ENCODE measurements around the gene WAC. TPM values are rescaled to one million over a fixed set of nuclear protein-coding genes. Genes with fewer than 3 reads are reported as not detected.

The WAC gene
- total and polyA plus RNA-seq, 7 donors: 39.1 to 180 (median 132) TPM

DNA sequence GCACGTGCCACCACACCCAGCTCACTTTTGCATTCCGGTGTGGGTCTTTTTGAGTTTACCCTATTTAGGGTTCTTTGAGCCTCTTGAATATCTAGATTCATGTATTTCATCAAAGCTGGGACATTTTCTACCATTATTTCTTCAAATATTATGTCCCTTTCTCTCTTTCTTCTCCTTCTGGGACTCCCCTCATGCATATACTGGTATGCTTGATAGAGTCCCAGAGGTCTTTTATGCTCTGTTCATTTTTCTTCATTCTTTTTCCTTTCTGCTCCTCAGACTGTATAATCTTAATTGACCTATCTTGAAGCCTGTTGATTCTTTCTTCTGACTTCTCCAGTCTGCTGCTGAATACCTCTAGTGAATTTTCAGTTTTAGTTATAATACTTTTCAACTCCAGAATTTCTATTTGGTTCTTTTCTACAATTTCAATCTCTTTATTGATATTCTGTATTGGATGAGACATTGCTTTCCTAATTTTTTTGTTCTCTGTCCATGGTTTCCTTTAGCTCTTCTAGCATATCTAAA lies 9.1 kb upstream of the WAC start:
- H3K27me3 ChIP-seq: no peaks in the 10 kb centered on the region
- H3K27ac ChIP-seq: no peak overlapping the region
- H3K4me3 ChIP-seq: no peak overlapping the region
- TF ChIP-seq, protein P1, sequence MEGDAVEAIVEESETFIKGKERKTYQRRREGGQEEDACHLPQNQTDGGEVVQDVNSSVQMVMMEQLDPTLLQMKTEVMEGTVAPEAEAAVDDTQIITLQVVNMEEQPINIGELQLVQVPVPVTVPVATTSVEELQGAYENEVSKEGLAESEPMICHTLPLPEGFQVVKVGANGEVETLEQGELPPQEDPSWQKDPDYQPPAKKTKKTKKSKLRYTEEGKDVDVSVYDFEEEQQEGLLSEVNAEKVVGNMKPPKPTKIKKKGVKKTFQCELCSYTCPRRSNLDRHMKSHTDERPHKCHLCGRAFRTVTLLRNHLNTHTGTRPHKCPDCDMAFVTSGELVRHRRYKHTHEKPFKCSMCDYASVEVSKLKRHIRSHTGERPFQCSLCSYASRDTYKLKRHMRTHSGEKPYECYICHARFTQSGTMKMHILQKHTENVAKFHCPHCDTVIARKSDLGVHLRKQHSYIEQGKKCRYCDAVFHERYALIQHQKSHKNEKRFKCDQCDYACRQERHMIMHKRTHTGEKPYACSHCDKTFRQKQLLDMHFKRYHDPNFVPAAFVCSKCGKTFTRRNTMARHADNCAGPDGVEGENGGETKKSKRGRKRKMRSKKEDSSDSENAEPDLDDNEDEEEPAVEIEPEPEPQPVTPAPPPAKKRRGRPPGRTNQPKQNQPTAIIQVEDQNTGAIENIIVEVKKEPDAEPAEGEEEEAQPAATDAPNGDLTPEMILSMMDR (IDR thresholded peaks at IDR 0.05): no peak
- TF ChIP-seq POLR2A (IDR thresholded peaks at IDR 0.05): no peak
- no peak for TF ChIP-seq POLR2AphosphoS5 (IDR thresholded peaks at IDR 0.05)
- TF ChIP-seq EP300 (IDR thresholded peaks at IDR 0.05): no peak
- intact Hi-C loops (cut with DNase I): no loop called here
- peaks cover 0 to 3% (median 1%) of the 10 kb centered on the region in 4 donors for H3K9me3 ChIP-seq
- 98% methylated on average over 2 of the region's 2 CpGs for WGBS, 2 donors
- peaks cover 8 to 26% (median 15%) of the 10 kb centered on the region in 4 donors for H3K36me3 ChIP-seq
- no peak for DNase-seq
- peaks cover 0 to 3% (median 0%) of the 10 kb centered on the region in 4 donors for H3K4me1 ChIP-seq

DNA sequence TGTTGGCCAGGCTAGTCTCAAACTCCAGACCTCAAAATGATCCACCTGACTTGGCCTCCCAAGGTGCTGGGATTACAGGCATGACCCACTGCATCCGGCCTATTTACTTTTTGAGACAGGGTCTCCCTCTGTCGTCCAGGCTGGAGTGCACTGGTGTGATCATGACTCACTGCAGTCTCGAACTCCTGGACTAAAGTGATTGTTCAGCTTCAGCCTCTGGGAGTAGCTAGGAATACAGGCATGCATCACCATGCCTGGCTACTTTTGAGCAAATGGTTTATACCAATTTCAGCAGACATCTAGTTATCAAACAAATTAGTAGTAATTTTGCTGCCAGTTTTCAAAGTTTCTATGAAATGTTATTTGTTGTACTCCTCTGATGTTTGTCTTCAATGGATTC lies 2.2 kb upstream of the WAC start:
- H3K27ac ChIP-seq: no peak overlapping the region
- no peak for DNase-seq
- intact Hi-C loops (cut with DNase I): loop anchor here (5.0 kb wide), 3 partner anchors 57 to 228 kb away; partner anchors contain the start of gene MPP7
- H3K36me3 ChIP-seq: peaks cover 0 to 15% (median 5%) of the 10 kb centered on the region in 4 donors
- TF ChIP-seq, protein P1 (IDR thresholded peaks at IDR 0.05): no peak
- no peak for TF ChIP-seq POLR2AphosphoS5 (IDR thresholded peaks at IDR 0.05)
- no peak for TF ChIP-seq EP300 (IDR thresholded peaks at IDR 0.05)
- TF ChIP-seq POLR2A (IDR thresholded peaks at IDR 0.05): no peak
- no peaks in the 10 kb centered on the region for H3K9me3 ChIP-seq
- H3K27me3 ChIP-seq: no peaks in the 10 kb centered on the region
- H3K4me3 ChIP-seq: no peak overlapping the region
- H3K4me1 ChIP-seq: peaks cover 0 to 39% (median 32%) of the 10 kb centered on the region in 4 donors
- WGBS, 2 donors: 79 to 82% methylated on average over 3 of the region's 3 CpGs

DNA sequence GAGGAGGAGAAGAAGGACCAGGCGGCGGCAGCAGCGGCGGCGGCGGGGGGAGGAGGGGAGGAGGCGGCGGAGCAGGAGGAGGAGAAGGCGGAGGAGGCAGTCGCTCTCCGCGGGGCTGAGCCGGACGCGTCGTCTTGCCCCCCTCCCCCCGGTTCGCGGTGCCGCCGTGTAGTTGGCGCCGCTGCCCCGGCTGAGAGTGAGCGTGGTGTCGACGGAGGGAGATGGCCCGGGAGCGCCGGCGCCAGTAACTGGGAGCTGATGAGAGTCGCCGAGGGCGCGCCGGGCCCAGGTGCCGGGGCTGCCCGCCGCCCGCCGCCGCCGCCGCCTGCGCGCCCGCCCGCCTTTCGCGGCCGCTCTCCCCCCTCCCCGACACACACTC lies 257 bp downstream of the WAC start:
- H3K27ac ChIP-seq: peak overlapping the region; percentile 91 to 99 (median 98)
- peak overlapping the region; percentile 89 to 99 (median 99) for H3K4me3 ChIP-seq
- no peaks in the 10 kb centered on the region for H3K9me3 ChIP-seq
- TF ChIP-seq POLR2A (IDR thresholded peaks at IDR 0.05) (no peak), POLR2AphosphoS5 (IDR thresholded peaks at IDR 0.05) (no peak), EP300 (IDR thresholded peaks at IDR 0.05) (no peak)
- TF ChIP-seq, protein P1 (IDR thresholded peaks at IDR 0.05): no peak
- H3K27me3 ChIP-seq: no peaks in the 10 kb centered on the region
- peaks cover 0 to 52% (median 38%) of the 10 kb centered on the region in 4 donors for H3K4me1 ChIP-seq
- H3K36me3 ChIP-seq: peaks cover 8 to 36% (median 20%) of the 10 kb centered on the region in 4 donors
- 0 to 1% methylated on average over 52 of the region's 52 CpGs for WGBS, 2 donors
- intact Hi-C loops (cut with DNase I): loop anchor here (5.0 kb wide), 3 partner anchors 54 to 231 kb away; partner anchors contain the start of gene MPP7
- no peak for DNase-seq

DNA sequence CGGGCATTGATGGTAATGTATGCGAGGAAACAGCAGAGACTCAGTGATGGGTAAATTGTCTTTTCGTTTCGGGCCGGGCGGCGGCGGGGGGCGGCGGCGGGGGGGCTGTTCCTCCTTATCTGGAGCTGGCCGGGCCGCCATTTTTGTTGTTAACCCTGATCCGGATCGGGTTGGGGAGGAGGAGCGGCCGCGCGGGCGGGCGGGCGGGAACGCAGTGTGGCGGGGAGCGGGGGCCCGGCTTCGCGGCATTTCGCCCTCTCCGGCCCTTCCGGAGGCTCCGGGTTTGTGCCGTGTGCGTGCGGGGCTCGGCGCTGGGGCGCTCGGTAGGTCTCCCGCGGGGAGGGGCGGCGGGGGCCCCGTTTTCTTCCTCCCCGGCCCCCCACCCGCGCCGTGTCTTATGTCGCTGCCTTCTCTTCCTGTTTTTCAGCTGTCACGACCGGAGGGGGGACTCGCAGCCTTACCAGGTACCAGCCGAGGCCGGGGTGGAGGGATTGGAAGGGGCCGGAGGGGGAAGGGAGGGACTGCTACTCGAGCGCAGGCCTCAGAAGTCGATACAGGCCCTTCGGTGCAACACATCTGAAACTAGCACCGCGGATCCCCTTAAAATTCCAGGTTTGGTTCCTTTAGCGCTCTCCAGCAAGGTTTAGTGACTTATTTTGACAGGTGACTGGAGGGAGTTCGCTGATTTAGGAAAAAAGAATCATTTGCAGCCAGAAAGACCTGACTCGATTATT lies 820 bp downstream of the WAC start:
- Histone ChIP-seq H3K4me1 (peaks cover 0 to 52% (median 38%) of the 10 kb centered on the region in 4 donors), H3K27me3 (no peaks in the 10 kb centered on the region), H3K9me3 (no peaks in the 10 kb centered on the region), H3K36me3 (peaks cover 12 to 41% (median 22%) of the 10 kb centered on the region in 4 donors), H3K27ac (peak overlapping the region; percentile 91 to 99 (median 98)), H3K4me3 (peak overlapping the region; percentile 89 to 99 (median 99))
- WGBS, 2 donors: 1% methylated on average over 64 of the region's 64 CpGs
- intact Hi-C loops (cut with DNase I): loop anchor here (5.0 kb wide), 3 partner anchors 54 to 231 kb away; partner anchors contain the start of gene MPP7
- peak; percentile 90 for DNase-seq
- TF ChIP-seq, protein P1 (IDR thresholded peaks at IDR 0.05): no peak
- TF ChIP-seq EP300 (IDR thresholded peaks at IDR 0.05): no peak
- no peak for TF ChIP-seq POLR2A (IDR thresholded peaks at IDR 0.05)
- peak in 1 of 4 donors; percentile 6 for TF ChIP-seq POLR2AphosphoS5 (IDR thresholded peaks at IDR 0.05)
